ENCODE results near the gene PCSK5.
"Not testable (repeated sequence)": the region's sequence is repeated elsewhere in the genome, so short reads cannot be mapped to it uniquely, and the experiment has no call there.

Gene PCSK5

DNA sequence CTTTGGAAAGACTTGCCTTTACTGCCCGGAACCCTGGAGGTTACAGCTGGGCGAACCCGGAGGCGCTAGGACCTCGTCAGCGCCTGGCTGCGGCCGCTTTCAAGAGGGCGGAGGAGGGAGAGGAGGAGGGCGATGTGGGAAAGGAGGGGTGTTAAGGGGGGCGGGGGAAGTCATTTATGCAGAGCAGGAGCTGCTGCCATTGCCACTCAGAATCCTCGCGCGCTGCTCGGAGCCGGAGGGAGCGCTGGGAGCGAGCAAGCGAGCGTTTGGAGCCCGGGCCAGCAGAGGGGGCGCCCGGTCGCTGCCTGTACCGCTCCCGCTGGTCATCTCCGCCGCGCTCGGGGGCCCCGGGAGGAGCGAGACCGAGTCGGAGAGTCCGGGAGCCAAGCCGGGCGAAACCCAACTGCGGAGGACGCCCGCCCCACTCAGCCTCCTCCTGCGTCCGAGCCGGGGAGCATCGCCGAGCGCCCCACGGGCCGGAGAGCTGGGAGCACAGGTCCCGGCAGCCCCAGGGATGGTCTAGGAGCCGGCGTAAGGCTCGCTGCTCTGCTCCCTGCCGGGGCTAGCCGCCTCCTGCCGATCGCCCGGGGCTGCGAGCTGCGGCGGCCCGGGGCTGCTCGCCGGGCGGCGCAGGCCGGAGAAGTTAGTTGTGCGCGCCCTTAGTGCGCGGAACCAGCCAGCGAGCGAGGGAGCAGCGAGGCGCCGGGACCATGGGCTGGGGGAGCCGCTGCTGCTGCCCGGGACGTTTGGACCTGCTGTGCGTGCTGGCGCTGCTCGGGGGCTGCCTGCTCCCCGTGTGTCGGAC is at the start of gene PCSK5:
Gene PCSK5, plus strand, starts transcription at position 202 of the 805 bp plus-strand sequence. Its CDS starts 509 bp downstream, at position 711.
- no peak for DNase-seq

DNA sequence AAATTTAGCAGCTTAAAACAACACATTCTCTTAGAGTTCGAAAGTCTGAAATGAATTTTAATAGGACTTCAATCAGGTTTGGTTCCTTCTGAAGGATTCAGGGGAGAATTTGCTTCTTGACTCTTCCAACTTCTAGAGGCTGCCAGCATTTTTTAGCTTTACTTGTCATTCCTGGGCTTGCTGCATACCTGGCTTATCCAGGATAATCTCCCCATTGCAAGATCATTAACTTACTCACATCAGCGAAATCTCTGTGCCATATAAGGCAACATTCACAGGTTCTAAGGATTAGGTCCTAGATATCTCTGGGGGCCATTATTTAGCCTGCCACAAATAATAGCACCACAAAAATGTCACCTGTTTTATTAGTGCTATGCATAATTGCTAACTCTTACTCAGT is 46.2 kb upstream of the PCSK5 start:
- DNase-seq: no peak

DNA sequence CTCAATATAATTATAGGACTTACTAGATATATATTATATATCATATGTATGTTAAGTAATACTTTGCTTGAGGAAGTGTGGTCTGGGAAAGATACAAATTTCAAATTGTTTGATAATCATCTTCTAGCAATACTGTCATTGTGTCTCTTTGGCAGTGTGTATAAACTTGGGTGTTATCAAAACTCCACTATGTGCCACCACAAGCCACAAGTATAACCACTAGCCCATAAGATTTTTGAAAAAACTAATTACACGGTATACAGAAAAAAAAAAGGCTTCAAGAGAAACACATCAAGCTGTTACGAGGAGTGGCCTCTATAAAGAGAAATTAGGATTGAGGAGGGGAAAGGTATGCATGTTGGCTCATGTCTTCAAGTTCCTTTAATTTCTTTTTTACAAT is 44.7 kb upstream of the PCSK5 start:
- no peak for DNase-seq

DNA sequence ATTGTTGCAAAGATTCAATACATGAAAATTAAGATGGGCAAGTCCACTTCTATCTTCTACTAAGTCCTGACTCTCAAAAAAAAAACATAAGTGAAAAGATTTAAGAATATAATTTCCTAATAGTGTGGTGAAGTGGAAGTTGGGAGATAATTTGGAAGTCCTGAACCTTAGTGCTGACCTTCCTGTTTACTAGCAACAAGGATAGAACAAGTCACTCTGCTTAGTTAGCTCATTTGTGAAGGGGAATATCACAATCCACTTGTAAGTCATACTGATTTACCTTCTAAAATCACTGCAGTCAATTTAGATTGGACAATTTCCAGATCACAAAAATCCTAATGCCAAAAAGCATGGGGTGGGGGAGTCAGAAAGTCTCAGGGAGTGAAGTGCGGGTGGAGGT is 43.4 kb upstream of the PCSK5 start:
- no peak for DNase-seq

DNA sequence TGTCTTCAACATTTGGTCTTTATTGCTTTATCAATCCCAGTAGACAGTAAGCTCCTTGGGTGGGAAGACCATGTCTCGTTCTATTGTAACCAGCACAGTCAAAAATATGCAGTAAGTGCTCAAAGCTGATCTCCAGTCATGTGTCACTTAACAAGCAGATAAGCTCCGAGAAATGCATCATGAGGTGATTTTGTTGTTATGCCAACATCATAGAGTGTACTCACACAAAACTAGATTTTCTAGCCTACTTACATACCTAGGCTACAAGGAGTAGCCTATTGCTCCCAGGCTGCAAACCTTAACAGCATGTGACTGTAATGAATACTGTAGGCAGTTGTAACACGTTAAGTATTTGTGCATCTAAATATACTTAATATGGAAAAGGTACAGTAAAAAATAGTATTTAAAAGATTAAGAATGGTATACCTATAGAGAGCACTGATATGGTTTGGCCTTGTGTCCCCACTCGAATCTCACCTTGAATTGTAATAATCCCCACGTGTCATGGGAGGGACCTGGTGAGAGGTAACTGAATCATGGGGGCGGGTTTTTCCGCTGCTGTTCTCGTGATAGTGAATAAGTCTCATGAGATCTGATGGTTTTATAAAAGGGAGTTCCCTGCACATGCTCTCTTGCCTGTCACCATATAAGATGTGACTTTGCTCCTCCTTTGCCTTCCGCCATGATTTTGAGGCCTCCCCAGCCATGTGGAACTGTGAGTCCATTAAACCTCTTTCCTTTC is 39.8 kb upstream of the PCSK5 start:
- DNase-seq: no peak

DNA sequence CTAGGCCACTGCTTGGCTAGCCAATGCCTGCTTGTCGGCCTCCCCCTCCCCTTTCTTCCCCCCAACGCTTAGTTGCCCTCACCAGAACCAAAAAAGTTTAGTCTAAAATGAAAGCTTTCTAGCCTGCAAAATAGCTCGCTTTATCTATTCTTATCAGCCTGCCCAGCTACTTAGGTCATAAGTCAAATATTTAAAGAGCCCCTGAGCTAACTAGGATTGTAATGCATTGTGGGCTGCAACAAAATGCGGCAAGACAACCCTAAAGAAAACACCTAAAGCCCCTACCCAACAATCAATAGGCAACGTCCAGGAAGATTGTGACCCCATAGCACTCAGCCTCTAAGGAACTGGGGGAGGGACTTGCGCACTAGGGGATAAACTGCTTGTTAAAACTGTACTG is 38.6 kb upstream of the PCSK5 start:
- no peak for DNase-seq

DNA sequence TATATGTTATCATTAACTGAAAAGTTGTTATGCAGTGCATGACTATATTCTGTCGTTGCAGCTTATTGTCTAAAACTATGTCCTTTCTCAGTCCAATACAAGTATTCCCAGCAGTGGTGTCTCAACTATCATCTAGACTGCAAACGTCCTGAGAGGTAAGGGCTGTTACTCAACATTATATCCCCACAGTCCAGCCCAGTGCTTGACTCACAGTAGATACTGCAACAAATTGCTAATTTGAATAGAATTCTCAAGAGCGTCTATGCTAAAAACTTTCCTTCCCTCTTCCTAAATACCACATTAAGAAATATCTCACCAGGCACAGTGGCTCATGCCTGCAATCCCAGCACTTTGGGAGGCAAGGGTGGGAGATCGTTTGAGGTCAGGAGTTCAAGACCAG is 37.7 kb upstream of the PCSK5 start:
- DNase-seq: no peak

DNA sequence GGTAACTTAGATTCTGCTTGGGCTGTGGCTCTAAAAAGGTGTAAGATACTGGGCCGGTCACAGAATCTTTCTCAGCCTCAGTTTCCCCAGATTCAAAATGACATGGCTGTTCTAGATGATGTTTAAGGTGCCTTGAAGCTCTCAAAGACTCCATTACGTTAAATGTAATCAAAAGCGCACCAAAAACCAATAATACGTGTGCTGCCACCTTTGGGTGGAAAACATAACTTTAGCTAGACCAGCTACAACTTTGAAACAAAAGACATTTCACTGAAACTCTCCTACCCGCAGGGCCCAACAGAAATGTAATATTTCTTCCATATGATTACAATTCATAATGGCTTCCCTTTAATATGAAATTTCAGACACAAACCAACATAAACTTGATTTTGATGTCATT is 35.0 kb upstream of the PCSK5 start:
- DNase-seq: no peak

DNA sequence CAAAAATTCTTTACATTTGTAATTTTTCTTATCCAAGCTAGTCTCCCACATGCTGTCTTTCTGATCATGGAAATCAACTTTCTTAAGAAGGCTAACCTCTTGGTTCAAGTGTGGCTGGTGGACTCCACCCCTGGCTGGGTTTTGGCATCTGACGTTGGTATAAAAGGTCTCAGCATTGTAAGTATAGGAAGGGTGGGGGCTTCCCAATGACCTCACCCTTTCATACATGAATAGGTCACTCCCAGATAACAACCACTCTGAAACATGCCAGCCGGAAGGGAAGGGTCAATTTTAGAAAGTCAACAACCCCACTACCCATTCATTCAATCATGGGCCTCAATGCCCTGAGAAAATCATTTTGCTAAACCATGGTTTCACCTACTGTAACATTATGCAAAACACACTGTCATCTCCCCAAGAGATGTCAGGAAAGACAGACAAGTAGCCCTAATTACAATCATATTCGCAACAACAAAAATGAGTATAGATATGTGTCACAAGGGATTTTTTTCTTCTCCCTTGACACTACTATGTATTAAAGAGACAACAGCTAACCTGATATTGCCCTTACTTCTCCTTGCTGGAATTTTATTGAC is 31.9 kb upstream of the PCSK5 start:
- DNase-seq: no peak

DNA sequence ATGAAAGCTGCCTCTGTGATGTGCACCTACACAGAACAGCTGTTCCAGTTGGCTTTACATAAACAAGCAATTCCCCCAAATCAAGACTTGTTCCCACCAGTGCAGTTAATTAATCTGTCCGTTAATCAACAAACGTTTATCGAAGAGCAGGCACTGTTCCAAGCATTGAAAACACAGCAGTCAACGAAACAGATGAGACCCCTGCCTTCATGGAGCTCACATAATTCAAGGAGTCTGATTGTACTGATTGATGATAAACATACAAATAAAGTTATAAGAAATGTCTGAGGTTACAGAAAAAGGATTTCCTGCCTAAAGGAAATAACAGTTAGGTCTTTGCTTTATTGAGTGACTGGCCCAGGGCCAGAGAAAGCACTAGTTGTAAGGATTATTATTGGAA is 26.2 kb upstream of the PCSK5 start:
- no peak for DNase-seq

DNA sequence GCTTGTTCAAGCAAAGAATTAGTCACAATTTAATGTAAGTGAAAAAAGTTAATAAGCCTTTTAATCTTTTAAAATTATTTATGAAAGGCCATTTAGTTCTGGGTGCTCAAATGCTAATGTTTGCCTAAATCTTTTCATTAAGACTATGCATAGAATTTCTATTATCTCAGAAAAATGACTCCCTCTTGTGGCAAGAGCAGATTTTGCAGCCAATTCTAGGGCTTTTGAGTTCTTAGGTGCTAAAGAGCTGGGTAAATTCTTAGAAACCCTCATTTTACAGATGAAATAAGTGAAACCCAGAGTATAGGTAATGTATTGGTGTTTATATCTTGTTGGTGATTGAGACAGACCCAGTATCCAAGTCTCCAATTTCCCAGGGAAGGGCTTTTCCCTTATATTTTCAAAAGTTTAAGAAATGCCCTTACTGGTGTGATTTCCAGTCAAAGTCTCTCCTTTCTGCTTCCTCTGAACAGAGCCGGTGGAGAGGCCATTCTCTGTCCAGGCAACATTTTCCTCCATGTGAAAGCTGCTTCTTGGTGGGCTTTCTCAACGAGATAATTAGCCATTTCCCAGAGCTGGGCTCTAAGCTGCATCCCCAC is 24.1 kb upstream of the PCSK5 start:
- no peak for DNase-seq

DNA sequence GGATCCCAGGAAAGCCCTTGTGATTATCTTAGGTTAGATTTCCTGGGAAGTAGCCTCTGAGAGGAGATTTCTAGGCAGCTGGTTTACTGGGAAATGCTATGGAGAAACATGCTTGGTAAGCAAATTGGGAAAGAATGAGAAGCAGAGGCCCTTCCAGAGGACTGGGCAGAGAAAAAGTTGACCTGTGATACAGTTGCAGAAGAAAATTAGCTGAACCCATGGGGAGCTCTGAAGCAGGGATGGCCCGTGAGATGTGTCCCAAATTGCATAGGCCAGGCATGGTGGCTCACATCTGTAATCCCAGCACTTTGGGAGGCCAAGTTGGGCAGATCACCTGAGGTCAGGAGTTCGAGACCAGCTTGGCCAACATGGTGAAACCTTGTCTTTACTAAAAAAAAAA is 21.9 kb upstream of the PCSK5 start:
- not testable (repeated sequence) for DNase-seq

DNA sequence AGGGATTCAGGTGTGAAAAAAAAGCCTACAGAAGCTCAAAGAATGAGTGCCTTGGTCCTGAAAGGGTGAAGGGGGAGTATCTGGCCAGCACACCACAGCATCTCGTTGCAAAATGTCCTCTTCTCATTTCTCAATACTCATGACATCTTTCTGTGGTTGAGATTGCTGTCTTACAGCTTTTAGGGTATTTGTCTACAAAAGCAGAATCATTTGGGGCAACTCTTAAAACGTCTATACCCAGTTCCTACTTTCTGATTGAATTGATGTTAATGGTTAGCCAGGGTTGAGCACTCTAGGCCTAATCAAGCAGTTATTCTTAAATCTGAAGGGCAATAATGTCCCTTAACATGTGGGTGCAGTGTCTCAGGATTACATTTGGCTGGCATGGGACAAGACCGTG is 21.2 kb upstream of the PCSK5 start:
- no peak for DNase-seq

DNA sequence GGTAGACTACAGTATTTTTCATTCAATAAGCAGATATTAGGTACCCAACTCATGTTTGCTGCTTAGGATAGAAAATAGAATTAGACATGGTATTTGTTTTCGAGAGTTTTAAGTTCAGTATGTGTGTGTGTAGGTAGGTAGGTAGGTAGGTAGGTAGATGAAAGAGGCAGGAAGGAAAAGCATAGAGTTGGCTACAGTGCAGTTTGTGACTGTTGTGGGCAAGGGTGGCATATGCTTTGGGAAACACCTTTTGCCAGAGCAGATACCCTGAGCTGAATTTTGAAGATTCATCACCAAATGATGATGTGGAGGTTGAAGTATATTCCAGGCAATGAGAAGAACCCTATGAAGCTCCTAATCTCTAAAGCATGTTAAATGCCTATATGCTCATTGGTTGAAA is 20.0 kb upstream of the PCSK5 start:
- DNase-seq: no peak

DNA sequence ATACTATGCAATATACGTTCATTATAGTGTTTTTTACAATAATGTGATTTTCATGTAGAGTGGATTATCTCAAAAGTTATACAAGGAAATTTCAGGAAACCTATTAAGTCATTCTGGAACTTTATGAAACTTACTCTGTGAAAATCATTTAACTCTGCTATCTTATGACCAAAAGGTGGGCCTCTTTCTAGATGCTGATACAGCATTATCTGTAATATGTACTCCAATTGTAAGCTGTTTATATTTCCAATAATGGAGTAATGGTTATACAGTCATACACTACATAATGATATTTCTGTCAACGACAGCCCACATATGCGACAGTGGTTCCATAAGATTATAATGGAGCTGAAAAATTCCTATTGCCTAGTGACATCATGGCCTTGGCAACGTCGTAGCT is 18.8 kb upstream of the PCSK5 start:
- no peak for DNase-seq

DNA sequence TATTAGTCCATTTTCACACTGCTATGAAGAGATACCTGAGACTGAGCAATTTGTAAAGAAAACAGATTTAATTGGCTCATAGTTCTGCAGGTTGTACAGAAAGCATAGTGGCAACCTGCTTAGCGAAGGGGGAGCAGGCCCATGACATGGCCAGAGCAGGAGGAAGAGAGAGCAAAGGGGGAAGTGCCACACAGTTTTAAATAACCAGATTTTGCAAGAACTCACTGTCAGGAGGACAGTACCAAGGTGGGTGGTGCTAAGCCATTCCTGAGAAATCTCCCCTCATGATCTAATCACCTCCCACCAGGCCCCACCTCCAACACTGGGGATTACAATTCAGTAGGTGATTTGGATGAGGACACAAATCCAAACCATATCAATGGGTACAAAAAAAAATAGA is 16.8 kb upstream of the PCSK5 start:
- DNase-seq: no peak

DNA sequence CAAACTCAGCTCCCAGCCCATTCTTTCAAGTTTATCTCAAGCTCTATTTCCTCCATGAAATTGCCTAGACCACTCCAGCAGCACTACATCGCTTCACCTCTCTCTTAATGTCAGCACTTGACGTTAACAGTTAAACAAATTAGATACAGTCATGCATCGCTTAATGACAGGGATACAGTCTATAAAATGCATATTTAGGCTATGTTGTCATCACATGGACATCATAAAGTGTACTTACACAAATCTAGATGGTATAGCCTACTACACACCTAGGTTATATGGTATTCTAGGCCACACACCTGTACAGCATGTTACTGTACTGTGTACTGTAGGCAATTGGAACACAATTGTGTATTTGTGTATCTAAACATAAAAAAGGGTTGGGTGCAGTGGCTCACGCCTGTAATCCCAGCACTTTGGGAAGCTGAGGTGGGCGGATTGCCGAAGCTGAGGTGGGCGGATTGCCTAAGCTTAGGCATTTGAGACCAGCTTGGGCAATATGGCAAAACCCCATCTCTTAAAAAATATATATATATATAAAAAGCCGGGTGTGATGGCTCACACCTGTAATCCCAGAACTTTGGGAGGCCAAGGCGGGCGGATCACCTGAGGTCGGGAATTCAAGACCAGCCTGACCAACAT is 13.4 kb upstream of the PCSK5 start:
- DNase-seq: no peak

DNA sequence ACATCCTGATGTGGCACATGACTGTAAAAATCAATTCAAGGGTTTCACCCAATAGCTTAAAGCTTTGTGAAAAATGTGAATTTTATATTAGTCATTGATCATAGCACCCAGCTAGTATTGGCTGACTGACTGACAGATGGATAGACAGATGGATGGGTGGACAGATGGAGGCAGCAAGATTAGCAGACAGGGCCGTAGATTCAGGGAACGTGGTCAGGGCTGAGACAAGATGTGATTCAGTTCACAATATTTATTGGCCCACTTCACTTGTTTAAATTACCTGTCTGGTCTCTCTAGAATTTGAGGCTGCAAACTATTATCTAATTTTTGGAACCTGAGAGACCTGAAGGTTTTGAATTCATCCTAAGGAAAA is 12.0 kb upstream of the PCSK5 start:
- DNase-seq: no peak

DNA sequence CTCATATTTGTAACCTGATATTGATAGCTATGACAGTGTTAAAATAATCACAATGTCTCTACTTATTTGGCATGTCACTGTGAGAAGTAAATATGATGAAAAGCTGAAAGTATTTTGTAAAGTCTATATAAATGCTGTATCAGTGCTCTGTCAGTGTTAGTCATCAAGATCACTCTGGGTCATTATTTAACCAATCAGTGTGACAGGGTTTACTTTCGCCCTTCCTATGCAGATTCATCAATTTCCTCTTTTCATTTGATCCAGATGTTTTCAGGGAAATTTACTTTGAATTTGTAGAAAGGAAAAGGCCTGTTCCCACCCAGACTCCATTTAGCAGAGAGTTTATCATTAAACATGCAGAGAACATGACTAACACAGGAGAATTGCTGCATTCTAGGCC is 9.9 kb upstream of the PCSK5 start:
- no peak for DNase-seq

DNA sequence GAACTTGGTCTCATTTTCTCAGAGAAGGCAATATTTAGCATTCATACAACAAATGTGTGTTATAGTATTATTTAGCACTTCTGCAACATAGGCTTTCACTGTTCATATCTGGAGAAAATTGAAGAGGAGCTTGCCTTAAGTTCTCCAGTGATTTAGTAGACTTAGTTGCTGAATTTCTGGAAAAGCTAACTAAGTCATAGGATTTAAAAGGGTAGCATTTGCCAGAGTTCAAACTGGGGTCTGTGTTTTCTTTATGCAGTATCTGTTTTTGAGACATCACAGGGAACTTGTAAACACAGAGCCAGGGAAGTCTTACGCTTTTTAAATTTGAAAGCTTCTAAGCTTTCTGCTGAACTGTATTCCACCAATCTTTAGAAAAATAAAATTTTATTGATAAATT is 8.7 kb upstream of the PCSK5 start:
- no peak for DNase-seq

DNA sequence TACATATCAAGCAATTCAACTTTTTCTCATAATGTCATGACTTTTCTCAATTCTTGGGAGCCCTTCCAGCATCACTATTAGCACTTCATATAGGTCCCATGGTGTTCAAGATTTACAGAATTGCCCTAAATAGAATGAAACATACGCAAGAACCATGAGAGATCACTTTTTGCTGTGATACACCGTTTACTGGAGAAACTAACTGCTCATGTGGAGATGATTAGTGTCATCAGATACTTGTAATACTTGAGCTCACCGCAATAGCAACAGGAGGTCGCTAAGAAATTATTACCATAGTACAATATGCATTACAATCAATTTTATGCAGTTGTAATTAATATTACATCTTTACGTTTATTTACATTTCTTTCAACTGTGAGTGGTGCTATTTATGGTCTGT is 4.8 kb upstream of the PCSK5 start:
- DNase-seq: no peak

DNA sequence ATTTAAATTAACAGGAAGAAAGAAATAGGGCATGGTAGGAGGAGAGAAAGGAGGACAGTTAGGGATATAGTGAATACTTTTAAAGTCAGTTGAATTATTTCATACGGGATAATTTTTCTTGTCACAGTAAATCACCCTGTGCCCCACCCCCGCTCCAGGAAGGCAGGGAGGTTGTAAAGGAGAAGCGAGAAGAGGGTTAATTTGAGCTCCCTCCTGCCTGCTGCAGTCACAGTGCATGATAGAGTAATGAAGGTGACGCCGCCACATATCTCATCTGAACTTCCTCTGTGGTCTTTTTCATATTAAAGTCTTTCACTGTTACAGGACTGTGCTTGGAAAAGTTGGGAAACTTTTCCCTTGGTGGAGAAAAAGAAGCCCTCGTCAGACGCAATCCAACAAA is 896 bp upstream of the PCSK5 start:
- DNase-seq: no peak

DNA sequence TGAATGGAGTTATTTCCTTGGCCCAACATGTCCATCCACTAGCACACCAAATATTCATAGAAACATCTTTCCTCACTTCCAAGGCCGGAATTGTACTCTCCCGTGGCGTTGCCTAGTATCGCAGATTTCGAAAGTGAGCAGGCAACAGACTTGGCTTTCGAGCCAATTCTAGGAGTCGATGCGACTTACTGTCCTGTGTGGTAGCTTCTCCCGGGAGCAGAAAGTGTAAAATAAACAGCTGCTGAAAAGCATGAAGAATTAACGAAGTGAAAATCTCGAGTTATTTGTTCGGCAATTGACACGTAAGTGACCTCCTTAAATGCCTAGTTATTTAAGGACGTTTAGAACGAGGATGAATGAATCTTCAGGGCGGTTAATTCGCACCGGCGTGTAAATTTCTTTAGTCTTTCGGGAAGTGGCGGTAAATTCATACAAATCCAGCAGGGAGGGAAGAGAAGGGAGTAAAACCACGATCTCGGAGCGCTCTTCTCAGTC is 449 bp upstream of the PCSK5 start:
- no peak for DNase-seq

All from GOT3 (cell line).